Stimulated activated CD4-positive, alpha-beta T cell treated with anti-CD3 and anti-CD28 coated beads, TNF-alpha, amount 100 ng/mL, for 1 hour (primary cell): ENCODE results near the gene EVX1.

Experiments
- DNase-seq, 3 donors: peaks; one replicate each; pipeline ENCODE4 v3.0.0-alpha.2; 2020; ENCODE audit warnings: low read depth in 3 of 3, low spot score in 1 of 3

EVX1 gene

GRCh38 chr7:27229448-27229847 is 13.2 kb upstream of the EVX1 start:
- no peak for DNase-seq

- DNase-seq = no peak
Measured at GRCh38 chr7:27235387-27236311, 7.0 kb upstream of the EVX1 start.

DNA sequence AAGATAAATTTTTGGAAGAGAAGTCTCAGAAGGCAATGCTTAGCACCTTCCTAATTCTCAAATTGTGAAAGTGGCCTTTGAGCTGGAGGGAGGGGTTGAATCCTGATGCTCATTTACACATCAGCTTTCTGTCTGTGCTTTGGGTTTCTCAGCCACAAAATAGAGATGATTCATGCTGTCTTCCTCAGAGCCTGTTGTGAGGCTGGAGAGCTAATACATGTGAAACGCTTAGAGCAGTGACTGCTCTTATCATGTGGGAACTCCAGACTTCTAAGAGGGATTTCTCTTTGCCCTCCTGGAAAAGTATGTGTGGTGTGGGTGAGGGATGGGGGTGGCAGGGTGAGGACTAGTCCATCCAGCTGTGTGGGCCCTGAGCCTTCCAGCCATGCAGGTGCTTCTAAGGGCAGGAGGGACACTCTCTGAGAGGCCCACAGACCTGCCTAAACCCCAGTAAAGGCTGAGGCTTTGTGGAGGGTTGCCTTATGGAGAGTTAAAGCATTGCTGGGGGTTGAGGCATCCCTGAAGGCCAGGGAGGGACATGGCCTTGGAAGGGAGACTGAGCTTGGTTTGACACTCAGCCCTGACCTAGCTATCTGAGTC is 4.8 kb upstream of the EVX1 start:
- DNase-seq = no peak

GRCh38 chr7:27238979-27239386 is 3.6 kb upstream of the EVX1 start:
- no peak for DNase-seq

DNA sequence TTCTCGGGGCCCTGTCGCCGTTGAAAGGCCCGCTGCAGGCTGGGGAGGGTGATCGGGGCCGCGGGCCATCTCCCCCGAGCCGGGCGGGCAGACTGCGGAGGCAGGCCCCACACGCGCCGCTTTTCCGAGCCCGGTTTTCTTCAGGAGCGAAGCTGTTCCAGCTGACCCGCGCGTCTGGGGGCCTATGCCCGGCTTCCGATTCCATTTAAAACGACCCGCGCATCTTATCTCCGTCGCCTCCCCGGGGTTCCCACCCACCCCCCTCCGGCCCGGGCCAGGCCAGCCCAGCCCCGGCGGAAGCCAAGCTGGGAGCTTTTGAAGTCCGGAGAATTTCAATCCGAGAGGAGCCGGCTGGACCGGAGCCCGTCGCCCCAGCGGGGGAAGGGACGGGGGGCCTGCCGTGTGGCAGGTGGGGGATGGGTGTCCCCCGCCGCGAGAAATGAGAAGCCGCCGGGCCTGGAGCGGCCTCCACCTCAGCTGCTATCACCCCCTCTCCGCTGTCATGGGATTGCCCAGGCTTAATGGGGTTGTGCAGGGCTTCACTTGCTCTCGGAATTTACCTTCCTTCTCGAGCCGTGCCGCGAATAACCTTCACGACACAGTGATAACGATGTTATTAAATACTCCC is 3.1 kb upstream of the EVX1 start:
- DNase-seq = no peak

DNA sequence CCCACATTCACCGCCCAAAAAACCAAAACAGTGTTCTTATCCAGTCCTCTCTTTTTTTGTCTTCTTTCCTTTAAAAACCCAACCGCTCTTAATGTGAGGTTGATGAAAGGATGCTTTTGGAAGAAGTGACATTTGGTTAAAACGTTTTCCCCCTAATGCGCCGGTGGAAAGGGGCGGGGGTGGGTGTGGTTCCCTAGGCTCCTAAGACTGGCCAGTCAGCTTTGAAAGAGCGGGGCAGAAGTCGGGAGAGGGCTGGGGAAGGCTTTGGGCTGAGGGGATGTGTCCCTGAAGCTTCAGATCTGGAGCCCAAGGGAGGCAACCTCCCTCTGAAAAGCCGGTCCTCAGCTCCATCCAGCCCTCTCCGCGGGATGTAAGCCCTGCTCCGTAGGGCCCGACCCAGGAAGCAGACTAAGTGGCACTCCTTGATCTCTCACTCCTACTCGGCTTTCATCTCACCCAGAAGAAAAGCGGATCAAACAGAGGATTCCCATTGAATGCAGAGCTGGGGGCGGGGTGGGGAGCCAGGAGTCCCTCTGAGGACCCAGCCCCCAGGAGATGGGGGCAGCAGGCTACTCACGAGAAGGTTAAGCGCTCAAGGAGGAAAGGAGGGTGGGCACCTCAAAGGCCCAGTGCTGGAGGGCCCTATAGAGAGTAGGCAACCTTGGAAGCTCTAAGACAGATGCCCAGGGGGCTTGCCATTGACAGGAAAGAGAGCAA is 2.4 kb upstream of the EVX1 start:
- no peak for DNase-seq

- DNase-seq = no peak
Measured at GRCh38 chr7:27241189-27242056, 1.2 kb upstream of the EVX1 start.

- no peak for DNase-seq
Measured at GRCh38 chr7:27242154-27242553, 448 bp upstream of the EVX1 start.

DNA sequence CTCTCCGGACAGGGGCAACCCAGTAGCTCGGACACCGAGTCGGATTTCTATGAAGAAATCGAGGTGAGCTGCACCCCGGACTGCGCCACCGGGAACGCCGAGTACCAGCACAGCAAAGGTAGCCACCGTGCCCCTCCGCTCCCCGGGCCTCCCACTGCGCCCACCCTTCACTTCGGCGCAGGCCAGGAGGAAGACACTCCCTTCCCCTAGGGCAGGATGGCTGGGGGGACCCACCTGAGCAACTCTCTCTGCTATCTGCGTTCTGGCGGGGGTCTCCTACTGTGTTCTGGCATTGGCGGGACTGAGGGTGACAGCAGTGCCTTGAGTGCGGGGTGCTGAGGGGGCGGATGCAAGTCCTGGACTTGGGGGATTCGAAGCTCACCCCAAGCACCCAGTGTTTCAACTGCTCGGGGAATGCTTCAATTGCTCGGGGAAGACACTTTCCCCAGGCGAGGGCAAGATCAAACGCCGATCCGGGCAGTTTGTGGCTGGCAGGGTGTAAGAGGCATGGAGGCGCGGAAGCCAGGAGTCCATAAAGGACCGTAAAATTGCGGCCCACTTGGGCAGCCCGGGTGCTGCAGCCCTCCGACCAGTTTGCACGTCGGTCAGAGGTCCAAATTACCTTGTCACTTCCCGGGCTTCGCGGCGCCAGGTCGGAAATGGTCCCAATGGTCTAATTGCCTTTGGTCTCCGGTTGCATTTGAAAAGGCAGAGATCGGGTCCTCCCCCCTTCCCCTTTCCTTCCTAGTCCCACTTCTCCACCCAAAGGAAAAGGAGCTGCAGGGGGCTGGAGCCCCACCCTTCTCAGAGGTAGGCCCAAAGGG is 950 bp downstream of the EVX1 start:
- DNase-seq = no peak

DNA sequence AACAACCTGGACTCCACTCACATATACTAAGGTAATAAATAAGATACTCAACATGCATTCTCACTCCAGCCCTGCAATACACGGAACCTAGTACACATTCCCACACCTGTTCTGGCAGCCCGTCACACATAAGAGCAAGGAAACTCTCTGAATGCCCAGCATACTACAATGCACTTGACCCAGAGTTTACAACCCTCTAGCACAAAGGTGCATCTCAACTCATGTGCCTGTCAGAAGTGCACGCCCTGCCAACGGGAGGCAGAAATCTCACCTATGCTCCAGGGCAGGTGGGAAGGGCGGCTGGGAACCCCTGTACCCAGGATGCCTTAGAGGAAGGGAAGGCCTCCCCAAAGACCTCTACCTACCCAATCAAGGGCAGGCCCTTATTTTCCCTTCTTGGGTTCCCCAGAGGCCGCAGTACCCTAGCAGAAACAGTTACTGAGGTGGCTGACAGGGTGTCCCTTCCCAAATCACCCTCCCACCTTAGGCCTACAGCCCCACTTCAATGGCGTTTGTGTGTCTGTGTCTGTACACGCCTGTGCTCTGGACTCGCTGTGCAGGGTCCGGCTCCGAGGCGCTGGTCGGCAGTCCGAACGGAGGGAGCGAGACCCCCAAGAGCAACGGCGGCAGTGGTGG is 2.0 kb downstream of the EVX1 start:
- DNase-seq = no peak

GRCh38 chr7:27245124-27245797 is 2.7 kb downstream of the EVX1 start:
- no peak for DNase-seq

GRCh38 chr7:27245798-27246691 is 3.4 kb downstream of the EVX1 start:
- no peak for DNase-seq

GRCh38 chr7:27247000-27247399 is 4.4 kb downstream of the EVX1 start:
- no peak for DNase-seq

GRCh38 chr7:27247452-27248426 is 5.1 kb downstream of the EVX1 start:
- DNase-seq = no peak

DNA sequence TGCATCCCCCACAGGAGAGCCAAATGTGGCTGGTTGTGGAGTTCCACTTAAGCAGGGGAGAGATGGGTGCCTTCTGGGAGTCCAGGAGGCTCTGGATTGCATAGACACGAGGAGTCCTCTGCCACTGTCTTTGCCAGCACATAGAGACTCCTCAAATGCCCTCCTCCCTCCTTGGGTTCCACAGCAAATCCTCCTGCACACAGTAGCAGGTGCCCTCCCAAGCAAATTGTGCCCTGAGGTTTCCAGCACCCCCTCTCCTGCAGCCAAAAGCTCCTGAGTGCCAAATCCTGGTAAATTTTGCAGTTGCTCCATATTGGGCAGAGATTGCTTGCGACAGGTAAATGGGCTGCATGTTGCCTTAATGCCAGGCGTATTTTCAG is 5.8 kb downstream of the EVX1 start:
- no peak for DNase-seq

DNA sequence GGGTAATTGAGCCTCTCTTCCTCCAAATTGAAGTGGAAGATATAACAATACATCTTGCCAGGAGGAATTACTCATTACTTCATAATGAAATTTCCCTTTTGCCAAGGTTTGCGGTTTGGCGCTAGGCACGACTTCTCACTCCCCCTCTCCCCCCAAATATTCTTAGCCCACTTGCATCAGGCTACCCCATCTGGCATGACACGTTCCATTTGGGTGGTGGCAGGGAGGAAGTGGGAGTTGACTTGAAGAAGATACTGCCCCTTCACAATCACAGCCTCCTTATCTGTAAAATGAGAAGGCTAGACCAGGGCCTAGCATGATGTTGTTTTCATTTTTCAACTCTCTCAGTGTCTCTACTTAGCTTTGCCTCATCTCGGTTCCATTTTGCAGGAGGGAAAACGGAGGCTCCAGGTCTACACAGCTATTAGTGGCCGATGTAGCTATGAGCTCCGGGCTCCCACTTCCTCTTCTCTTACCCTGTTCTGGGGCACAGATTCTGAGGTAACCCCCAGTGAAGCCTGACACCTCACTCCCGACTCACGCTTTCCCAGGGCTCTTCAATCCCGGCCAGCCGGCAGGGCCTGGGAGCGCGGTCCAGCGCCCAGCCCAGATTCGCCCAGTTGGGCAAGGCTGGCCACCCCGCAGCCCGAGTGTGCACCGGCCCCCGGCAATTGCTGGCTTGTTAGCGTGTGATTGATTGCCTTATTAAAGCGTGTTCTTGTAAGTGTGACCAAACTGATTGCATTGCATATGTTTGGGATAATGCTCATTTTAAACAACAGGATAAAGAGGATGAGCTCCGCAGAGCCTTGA is 6.5 kb downstream of the EVX1 start:
- DNase-seq = no peak
